ENCODE measurements around the gene MXD4. TPM values are rescaled to one million over a fixed set of nuclear protein-coding genes. Genes with fewer than 3 reads are reported as not detected.

The MXD4 gene
- total RNA-seq, 1 experiment from 2014 or later, result 20.4 TPM

DNA sequence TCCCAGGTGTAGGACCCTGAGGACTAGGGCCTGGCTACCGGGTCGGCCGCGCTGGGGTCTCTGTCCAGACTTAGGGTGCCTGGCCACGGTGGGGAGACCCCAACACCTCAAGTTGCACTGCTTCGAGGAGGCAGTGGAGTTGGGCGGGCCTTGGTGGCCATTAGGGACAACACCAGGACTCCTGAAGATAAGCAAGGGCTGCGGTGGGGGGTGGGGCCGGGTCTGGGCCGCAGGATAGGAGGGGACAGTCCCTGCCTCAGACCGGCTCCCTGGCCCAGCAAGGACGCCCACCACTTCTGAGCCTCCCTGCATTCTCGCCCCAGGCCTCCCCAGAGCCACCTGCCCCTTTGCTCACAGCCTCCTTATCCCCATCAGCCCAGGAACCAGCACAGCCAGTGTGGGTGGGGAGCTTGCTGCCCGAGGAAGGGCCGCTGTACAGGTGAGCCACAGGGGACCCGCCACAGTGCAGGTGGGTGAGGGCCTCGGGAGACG is 5.5 kb upstream of the MXD4 start:
- POLR2A ChIA-PET, result no interaction called here
- no peak overlapping the region for H3K27ac Mint-ChIP-seq
- peaks cover 9% of the 10 kb centered on the region for H3K4me1 Mint-ChIP-seq
- TF ChIP-seq, protein P1, sequence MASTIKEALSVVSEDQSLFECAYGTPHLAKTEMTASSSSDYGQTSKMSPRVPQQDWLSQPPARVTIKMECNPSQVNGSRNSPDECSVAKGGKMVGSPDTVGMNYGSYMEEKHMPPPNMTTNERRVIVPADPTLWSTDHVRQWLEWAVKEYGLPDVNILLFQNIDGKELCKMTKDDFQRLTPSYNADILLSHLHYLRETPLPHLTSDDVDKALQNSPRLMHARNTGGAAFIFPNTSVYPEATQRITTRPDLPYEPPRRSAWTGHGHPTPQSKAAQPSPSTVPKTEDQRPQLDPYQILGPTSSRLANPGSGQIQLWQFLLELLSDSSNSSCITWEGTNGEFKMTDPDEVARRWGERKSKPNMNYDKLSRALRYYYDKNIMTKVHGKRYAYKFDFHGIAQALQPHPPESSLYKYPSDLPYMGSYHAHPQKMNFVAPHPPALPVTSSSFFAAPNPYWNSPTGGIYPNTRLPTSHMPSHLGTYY (CRISPR knock-in tag; IDR thresholded peaks at IDR 0.05), result no peak
- TF ChIP-seq ZNF317 (CRISPR knock-in tag; IDR thresholded peaks at IDR 0.05; ENCODE audit: borderline replicate concordance, low read depth), result no peak
- ATAC-seq, result no peak
- no peaks in the 10 kb centered on the region for H3K36me3 Mint-ChIP-seq
- H3K9me3 Mint-ChIP-seq, result no peaks in the 10 kb centered on the region
- no peak overlapping the region for H3K4me3 Mint-ChIP-seq
- H3K27me3 Mint-ChIP-seq (ENCODE audit: low read depth), result peaks cover 7% of the 10 kb centered on the region
- DNase-seq (ENCODE audit: low spot score), result no peak
- CTCF ChIA-PET, result interaction anchor here (0.9 to 1.8 kb wide), 2 partner anchors 28 to 47 kb away, joined by 3 to 6 read pairs; no protein-coding TSS in a partner anchor

DNA sequence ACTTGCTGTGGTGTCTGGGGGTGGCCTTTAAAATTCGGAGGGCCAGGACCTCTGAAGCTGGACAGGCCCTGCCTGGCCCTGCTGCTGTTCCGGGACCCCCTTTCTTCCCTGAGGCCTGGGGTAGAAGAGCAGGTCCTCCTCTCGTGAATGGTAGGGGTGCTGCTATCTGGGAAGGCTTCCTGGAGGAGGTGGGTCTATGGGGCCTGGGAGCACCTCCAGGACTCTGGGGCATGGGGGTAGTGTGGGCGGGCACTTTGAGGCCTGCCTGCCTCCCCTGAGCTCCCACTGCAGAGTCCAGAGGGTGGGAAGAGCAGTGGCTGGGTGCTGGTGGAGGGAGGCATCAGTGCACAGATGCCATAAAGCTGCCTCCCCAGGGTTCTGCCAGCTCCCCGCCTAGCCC is 4.9 kb upstream of the MXD4 start:
- Mint-ChIP-seq H3K4me1 (peaks cover 9% of the 10 kb centered on the region), H3K27ac (no peak overlapping the region), H3K36me3 (no peaks in the 10 kb centered on the region), H3K4me3 (no peak overlapping the region), H3K27me3 (ENCODE audit: low read depth) (peaks cover 7% of the 10 kb centered on the region), H3K9me3 (no peaks in the 10 kb centered on the region)
- ChIA-PET CTCF (interaction anchor here (0.9 kb wide), 1 partner anchor 47 kb away, joined by 3 read pairs; no protein-coding TSS in a partner anchor), POLR2A (no interaction called here)
- TF ChIP-seq CREB1 (CRISPR knock-in tag; IDR thresholded peaks at IDR 0.05), result no peak
- no peak for TF ChIP-seq IRF2 (CRISPR knock-in tag; IDR thresholded peaks at IDR 0.05; ENCODE audit: borderline replicate concordance, low read depth)
- no peak for TF ChIP-seq GTF2I (CRISPR knock-in tag; conservative IDR thresholded peaks at IDR 0.05)
- TF ChIP-seq, protein P2, sequence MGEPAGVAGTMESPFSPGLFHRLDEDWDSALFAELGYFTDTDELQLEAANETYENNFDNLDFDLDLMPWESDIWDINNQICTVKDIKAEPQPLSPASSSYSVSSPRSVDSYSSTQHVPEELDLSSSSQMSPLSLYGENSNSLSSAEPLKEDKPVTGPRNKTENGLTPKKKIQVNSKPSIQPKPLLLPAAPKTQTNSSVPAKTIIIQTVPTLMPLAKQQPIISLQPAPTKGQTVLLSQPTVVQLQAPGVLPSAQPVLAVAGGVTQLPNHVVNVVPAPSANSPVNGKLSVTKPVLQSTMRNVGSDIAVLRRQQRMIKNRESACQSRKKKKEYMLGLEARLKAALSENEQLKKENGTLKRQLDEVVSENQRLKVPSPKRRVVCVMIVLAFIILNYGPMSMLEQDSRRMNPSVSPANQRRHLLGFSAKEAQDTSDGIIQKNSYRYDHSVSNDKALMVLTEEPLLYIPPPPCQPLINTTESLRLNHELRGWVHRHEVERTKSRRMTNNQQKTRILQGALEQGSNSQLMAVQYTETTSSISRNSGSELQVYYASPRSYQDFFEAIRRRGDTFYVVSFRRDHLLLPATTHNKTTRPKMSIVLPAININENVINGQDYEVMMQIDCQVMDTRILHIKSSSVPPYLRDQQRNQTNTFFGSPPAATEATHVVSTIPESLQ (CRISPR knock-in tag; IDR thresholded peaks at IDR 0.05), result no peak
- no peak for TF ChIP-seq GRHL2 (CRISPR knock-in tag; IDR thresholded peaks at IDR 0.05; ENCODE audit: insufficient replicate concordance, severe bottlenecking)
- TF ChIP-seq HMGA2 (CRISPR knock-in tag; IDR thresholded peaks at IDR 0.05), result no peak
- no peak for DNase-seq (ENCODE audit: low spot score)
- ATAC-seq, result no peak

DNA sequence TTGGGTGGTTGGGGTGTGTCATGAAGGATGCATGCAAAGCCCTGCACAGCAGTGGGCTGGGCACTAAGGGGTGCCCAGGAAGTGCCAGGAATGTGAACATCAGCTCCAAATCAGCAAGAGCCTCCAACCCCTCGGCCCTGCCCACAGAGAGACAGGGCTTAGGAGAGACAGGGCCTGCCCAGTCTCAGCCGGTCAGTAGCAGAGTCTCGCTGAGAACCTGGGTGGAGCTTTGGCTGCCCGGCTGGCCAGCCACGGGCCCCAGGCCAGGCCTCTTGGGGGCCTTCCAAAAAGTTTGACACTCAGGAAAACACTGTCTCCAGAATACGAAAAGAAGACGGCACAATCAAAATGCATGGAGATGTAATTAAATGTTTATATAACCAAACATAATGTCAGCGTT is 4.3 kb upstream of the MXD4 start:
- CTCF ChIA-PET, result interaction anchor here (0.9 kb wide), 1 partner anchor 175 kb away, joined by 3 read pairs; no protein-coding TSS in a partner anchor
- no peak overlapping the region for H3K27ac Mint-ChIP-seq
- no peak for ATAC-seq

More for the DNA sequence above, 4.3 kb upstream of the MXD4 start:
- Mint-ChIP-seq H3K27me3 (ENCODE audit: low read depth) (peaks cover 7% of the 10 kb centered on the region), H3K9me3 (no peaks in the 10 kb centered on the region), H3K4me3 (no peak overlapping the region), H3K4me1 (peaks cover 9% of the 10 kb centered on the region), H3K36me3 (no peaks in the 10 kb centered on the region)
- POLR2A ChIA-PET, result no interaction called here
- TF ChIP-seq ATF1 (CRISPR knock-in tag; IDR thresholded peaks at IDR 0.05), result no peak
- TF ChIP-seq, protein P3, sequence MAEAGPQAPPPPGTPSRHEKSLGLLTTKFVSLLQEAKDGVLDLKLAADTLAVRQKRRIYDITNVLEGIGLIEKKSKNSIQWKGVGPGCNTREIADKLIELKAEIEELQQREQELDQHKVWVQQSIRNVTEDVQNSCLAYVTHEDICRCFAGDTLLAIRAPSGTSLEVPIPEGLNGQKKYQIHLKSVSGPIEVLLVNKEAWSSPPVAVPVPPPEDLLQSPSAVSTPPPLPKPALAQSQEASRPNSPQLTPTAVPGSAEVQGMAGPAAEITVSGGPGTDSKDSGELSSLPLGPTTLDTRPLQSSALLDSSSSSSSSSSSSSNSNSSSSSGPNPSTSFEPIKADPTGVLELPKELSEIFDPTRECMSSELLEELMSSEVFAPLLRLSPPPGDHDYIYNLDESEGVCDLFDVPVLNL (CRISPR knock-in tag; IDR thresholded peaks at IDR 0.05; ENCODE audit: borderline replicate concordance, low read depth), result no peak
- no peak for TF ChIP-seq FOXJ3 (CRISPR knock-in tag; IDR thresholded peaks at IDR 0.05; ENCODE audit: borderline replicate concordance)
- no peak for TF ChIP-seq FOXP1 (CRISPR knock-in tag; IDR thresholded peaks at IDR 0.05; ENCODE audit: borderline replicate concordance)
- TF ChIP-seq, protein P4, sequence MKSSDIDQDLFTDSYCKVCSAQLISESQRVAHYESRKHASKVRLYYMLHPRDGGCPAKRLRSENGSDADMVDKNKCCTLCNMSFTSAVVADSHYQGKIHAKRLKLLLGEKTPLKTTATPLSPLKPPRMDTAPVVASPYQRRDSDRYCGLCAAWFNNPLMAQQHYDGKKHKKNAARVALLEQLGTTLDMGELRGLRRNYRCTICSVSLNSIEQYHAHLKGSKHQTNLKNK (CRISPR knock-in tag; IDR thresholded peaks at IDR 0.05), result no peak
- TF ChIP-seq HMGA2 (CRISPR knock-in tag; IDR thresholded peaks at IDR 0.05), result no peak
- no peak for TF ChIP-seq GRHL2 (CRISPR knock-in tag; IDR thresholded peaks at IDR 0.05; ENCODE audit: insufficient replicate concordance, severe bottlenecking)
- TF ChIP-seq SMAD4 (CRISPR knock-in tag; IDR thresholded peaks at IDR 0.05), result no peak
- TF ChIP-seq JAZF1 (CRISPR knock-in tag; IDR thresholded peaks at IDR 0.05), result no peak
- TF ChIP-seq, protein P5, sequence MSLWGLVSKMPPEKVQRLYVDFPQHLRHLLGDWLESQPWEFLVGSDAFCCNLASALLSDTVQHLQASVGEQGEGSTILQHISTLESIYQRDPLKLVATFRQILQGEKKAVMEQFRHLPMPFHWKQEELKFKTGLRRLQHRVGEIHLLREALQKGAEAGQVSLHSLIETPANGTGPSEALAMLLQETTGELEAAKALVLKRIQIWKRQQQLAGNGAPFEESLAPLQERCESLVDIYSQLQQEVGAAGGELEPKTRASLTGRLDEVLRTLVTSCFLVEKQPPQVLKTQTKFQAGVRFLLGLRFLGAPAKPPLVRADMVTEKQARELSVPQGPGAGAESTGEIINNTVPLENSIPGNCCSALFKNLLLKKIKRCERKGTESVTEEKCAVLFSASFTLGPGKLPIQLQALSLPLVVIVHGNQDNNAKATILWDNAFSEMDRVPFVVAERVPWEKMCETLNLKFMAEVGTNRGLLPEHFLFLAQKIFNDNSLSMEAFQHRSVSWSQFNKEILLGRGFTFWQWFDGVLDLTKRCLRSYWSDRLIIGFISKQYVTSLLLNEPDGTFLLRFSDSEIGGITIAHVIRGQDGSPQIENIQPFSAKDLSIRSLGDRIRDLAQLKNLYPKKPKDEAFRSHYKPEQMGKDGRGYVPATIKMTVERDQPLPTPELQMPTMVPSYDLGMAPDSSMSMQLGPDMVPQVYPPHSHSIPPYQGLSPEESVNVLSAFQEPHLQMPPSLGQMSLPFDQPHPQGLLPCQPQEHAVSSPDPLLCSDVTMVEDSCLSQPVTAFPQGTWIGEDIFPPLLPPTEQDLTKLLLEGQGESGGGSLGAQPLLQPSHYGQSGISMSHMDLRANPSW (CRISPR knock-in tag; conservative IDR thresholded peaks at IDR 0.05; ENCODE audit: low read depth), result no peak
- no peak for TF ChIP-seq OVOL2 (CRISPR knock-in tag; IDR thresholded peaks at IDR 0.05; ENCODE audit: borderline replicate concordance)
- TF ChIP-seq NR1H2 (CRISPR knock-in tag; IDR thresholded peaks at IDR 0.05), result no peak
- TF ChIP-seq TEAD4 (CRISPR knock-in tag; IDR thresholded peaks at IDR 0.05), result no peak
- TF ChIP-seq NR3C1 (CRISPR knock-in tag; conservative IDR thresholded peaks at IDR 0.05; ENCODE audit: low read depth), result no peak
- TF ChIP-seq ZNF671 (CRISPR knock-in tag; IDR thresholded peaks at IDR 0.05), result no peak
- TF ChIP-seq NFE2L1 (CRISPR knock-in tag; IDR thresholded peaks at IDR 0.05), result no peak
- no peak for DNase-seq (ENCODE audit: low spot score)

All from WTC11 (cell line).